ENCODE data around the gene POU2AF1.

DNA sequence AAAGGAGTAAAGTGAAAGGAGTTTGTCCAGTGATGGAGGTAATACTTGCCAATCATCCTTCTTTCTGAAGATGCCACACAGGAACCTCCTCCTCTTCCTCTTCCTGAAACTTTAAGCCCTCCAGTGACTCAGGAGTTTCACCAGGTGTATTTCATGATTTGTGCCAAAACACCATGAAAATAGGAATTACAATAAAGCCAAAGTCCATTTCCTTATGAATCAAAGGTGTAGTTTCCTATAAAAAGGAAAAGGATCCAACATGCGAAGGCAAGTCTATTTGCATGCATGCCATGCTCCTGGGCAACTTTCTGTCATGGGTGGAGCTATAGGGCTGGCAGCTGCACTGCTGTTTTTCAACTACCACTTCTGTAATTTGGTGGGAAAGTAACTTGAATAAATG lies 9.8 kb upstream of the POU2AF1 start:
- TF ChIP-seq, protein P1, sequence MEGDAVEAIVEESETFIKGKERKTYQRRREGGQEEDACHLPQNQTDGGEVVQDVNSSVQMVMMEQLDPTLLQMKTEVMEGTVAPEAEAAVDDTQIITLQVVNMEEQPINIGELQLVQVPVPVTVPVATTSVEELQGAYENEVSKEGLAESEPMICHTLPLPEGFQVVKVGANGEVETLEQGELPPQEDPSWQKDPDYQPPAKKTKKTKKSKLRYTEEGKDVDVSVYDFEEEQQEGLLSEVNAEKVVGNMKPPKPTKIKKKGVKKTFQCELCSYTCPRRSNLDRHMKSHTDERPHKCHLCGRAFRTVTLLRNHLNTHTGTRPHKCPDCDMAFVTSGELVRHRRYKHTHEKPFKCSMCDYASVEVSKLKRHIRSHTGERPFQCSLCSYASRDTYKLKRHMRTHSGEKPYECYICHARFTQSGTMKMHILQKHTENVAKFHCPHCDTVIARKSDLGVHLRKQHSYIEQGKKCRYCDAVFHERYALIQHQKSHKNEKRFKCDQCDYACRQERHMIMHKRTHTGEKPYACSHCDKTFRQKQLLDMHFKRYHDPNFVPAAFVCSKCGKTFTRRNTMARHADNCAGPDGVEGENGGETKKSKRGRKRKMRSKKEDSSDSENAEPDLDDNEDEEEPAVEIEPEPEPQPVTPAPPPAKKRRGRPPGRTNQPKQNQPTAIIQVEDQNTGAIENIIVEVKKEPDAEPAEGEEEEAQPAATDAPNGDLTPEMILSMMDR (IDR thresholded peaks at IDR 0.05): no peak
- TF ChIP-seq PRRX2 (CRISPR knock-in tag; IDR thresholded peaks at IDR 0.05) (no peak), RORB (CRISPR knock-in tag; IDR thresholded peaks at IDR 0.05) (no peak), SMAD3 (CRISPR knock-in tag; IDR thresholded peaks at IDR 0.05; ENCODE audit: borderline replicate concordance) (no peak), SP1 (CRISPR knock-in tag; conservative IDR thresholded peaks at IDR 0.05) (no peak), NR1H2 (CRISPR knock-in tag; IDR thresholded peaks at IDR 0.05) (no peak), ELF4 (CRISPR knock-in tag; IDR thresholded peaks at IDR 0.05; ENCODE audit: low read depth) (no peak), ZNF263 (CRISPR knock-in tag; IDR thresholded peaks at IDR 0.05; ENCODE audit: low read depth) (no peak)
